ENCODE results near the gene FGFRL1. TPM values are rescaled to one million over a fixed set of nuclear protein-coding genes. Genes with fewer than 3 reads are reported as not detected.

Gene FGFRL1
- total and polyA plus RNA-seq, 2 of the 13 experiments (the other 11 are each of a cell fraction or from before 2014, with no cell fraction given): 19.1 to 30.6 TPM

DNA sequence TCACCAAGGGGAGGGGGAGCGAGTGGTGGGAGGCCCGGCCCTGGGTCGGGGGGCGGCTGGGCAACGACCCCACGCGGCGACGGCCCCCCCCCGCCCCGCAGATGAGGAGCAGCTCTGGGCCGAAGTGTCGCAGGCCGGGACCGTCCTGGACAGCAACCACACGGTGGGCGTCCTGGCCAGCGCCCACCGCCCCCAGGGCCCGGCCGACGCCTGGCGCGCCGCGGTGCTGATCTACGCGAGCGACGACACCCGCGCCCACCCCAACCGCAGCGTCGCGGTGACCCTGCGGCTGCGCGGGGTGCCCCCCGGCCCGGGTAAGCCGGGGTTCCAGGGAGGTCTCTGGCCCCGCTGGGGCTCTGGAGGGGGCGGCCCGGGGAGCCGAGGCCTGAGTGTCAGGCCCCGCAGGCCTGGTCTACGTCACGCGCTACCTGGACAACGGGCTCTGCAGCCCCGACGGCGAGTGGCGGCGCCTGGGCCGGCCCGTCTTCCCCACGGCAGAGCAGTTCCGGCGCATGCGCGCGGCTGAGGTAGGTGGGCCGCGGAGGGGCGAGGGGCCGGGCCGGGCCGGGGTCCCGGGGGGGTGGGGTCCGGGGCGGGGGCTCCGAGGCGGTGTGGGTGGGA lies 8.7 kb upstream of the FGFRL1 start:
- H3K4me1 ChIP-seq (ENCODE audit: insufficient read depth, low read length): peaks cover 8% of the 10 kb centered on the region
- BruUV-seq (replicated peaks): no TSS peak
- no peaks in the 10 kb centered on the region for H3K9me3 ChIP-seq (ENCODE audit: low read length)
- H3K4me3 ChIP-seq (replicated peaks in 1 of 3; ENCODE audit: insufficient read depth in 1 of 3, low read depth in 2 of 3, low read length in 3 of 3): no peak overlapping the region
- H3K27me3 ChIP-seq (ENCODE audit: control insufficient read depth in 1 of 2, insufficient read depth in 2 of 2, low read length in 2 of 2): peaks cover 13 to 37% of the 10 kb centered on the region in 2 experiments; a peak in 4 of 5 replicates
- ATAC-seq: no peak
- no peaks in the 10 kb centered on the region for H3K79me2 ChIP-seq (ENCODE audit: insufficient read depth, low read length)
- 95% methylated on average over 33 of the region's 75 CpGs for WGBS (ENCODE audit: low lambda C conversion rate)
- no peak for FAIRE-seq
- no peak overlapping the region for H3K9ac ChIP-seq (ENCODE audit: insufficient read depth, low read depth, low read length)
- no peak overlapping the region for H2AFZ ChIP-seq (ENCODE audit: low read length)
- DNase-seq (ENCODE audit: low spot score): no peak
- H3K4me2 ChIP-seq (ENCODE audit: low read depth, low read length): no peak overlapping the region
- ChIA-PET CTCF (ENCODE audit: low intra/inter-chr PET ratio, low total read pairs) (no interaction called here), POLR2A (no interaction called here)
- no peak overlapping the region for H3K27ac ChIP-seq (ENCODE audit: extremely low read length, insufficient read depth, low read length)
- H3K36me3 ChIP-seq (replicated peaks in 1 of 2; ENCODE audit: control insufficient read depth in 1 of 2, insufficient read depth in 2 of 2, low read length in 2 of 2): no peaks in the 10 kb centered on the region
- intact Hi-C loops (cut with micrococcal nuclease; ENCODE audit: unreplicated experiment) (no loop called here), in situ Hi-C loops (cut with HindIII; ENCODE audit: extremely low pct_ligation_motif_present, low pct_unique_long_range_greater_than_20kb) (no loop called here)
- no peaks in the 10 kb centered on the region for H4K20me1 ChIP-seq (ENCODE audit: insufficient read depth, low read length)
- TF ChIP-seq NR2F1 (CRISPR knock-in tag; IDR thresholded peaks at IDR 0.05): no peak
- no peak for TF ChIP-seq ZNF333 (CRISPR knock-in tag; IDR thresholded peaks at IDR 0.05; ENCODE audit: borderline replicate concordance)
- TF ChIP-seq, protein P1, sequence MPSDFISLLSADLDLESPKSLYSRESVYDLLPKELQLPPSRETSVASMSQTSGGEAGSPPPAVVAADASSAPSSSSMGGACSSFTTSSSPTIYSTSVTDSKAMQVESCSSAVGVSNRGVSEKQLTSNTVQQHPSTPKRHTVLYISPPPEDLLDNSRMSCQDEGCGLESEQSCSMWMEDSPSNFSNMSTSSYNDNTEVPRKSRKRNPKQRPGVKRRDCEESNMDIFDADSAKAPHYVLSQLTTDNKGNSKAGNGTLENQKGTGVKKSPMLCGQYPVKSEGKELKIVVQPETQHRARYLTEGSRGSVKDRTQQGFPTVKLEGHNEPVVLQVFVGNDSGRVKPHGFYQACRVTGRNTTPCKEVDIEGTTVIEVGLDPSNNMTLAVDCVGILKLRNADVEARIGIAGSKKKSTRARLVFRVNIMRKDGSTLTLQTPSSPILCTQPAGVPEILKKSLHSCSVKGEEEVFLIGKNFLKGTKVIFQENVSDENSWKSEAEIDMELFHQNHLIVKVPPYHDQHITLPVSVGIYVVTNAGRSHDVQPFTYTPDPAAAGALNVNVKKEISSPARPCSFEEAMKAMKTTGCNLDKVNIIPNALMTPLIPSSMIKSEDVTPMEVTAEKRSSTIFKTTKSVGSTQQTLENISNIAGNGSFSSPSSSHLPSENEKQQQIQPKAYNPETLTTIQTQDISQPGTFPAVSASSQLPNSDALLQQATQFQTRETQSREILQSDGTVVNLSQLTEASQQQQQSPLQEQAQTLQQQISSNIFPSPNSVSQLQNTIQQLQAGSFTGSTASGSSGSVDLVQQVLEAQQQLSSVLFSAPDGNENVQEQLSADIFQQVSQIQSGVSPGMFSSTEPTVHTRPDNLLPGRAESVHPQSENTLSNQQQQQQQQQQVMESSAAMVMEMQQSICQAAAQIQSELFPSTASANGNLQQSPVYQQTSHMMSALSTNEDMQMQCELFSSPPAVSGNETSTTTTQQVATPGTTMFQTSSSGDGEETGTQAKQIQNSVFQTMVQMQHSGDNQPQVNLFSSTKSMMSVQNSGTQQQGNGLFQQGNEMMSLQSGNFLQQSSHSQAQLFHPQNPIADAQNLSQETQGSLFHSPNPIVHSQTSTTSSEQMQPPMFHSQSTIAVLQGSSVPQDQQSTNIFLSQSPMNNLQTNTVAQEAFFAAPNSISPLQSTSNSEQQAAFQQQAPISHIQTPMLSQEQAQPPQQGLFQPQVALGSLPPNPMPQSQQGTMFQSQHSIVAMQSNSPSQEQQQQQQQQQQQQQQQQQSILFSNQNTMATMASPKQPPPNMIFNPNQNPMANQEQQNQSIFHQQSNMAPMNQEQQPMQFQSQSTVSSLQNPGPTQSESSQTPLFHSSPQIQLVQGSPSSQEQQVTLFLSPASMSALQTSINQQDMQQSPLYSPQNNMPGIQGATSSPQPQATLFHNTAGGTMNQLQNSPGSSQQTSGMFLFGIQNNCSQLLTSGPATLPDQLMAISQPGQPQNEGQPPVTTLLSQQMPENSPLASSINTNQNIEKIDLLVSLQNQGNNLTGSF (CRISPR knock-in tag; IDR thresholded peaks at IDR 0.05): no peak
- TF ChIP-seq, protein P2, sequence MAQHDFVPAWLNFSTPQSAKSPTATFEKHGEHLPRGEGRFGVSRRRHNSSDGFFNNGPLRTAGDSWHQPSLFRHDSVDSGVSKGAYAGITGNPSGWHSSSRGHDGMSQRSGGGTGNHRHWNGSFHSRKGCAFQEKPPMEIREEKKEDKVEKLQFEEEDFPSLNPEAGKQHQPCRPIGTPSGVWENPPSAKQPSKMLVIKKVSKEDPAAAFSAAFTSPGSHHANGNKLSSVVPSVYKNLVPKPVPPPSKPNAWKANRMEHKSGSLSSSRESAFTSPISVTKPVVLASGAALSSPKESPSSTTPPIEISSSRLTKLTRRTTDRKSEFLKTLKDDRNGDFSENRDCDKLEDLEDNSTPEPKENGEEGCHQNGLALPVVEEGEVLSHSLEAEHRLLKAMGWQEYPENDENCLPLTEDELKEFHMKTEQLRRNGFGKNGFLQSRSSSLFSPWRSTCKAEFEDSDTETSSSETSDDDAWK (CRISPR knock-in tag; IDR thresholded peaks at IDR 0.05): no peak
- no peak for TF ChIP-seq HMGA1 (CRISPR knock-in tag; conservative IDR thresholded peaks at IDR 0.05)
- TF ChIP-seq SNAI1 (CRISPR knock-in tag; IDR thresholded peaks at IDR 0.05; ENCODE audit: borderline replicate concordance): no peak
- no peak for TF ChIP-seq ZSCAN20 (CRISPR knock-in tag; IDR thresholded peaks at IDR 0.05; ENCODE audit: borderline replicate concordance)
- TF ChIP-seq, protein P3, sequence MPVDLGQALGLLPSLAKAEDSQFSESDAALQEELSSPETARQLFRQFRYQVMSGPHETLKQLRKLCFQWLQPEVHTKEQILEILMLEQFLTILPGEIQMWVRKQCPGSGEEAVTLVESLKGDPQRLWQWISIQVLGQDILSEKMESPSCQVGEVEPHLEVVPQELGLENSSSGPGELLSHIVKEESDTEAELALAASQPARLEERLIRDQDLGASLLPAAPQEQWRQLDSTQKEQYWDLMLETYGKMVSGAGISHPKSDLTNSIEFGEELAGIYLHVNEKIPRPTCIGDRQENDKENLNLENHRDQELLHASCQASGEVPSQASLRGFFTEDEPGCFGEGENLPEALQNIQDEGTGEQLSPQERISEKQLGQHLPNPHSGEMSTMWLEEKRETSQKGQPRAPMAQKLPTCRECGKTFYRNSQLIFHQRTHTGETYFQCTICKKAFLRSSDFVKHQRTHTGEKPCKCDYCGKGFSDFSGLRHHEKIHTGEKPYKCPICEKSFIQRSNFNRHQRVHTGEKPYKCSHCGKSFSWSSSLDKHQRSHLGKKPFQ (CRISPR knock-in tag; IDR thresholded peaks at IDR 0.05; ENCODE audit: insufficient replicate concordance): no peak
- TF ChIP-seq, protein P4, sequence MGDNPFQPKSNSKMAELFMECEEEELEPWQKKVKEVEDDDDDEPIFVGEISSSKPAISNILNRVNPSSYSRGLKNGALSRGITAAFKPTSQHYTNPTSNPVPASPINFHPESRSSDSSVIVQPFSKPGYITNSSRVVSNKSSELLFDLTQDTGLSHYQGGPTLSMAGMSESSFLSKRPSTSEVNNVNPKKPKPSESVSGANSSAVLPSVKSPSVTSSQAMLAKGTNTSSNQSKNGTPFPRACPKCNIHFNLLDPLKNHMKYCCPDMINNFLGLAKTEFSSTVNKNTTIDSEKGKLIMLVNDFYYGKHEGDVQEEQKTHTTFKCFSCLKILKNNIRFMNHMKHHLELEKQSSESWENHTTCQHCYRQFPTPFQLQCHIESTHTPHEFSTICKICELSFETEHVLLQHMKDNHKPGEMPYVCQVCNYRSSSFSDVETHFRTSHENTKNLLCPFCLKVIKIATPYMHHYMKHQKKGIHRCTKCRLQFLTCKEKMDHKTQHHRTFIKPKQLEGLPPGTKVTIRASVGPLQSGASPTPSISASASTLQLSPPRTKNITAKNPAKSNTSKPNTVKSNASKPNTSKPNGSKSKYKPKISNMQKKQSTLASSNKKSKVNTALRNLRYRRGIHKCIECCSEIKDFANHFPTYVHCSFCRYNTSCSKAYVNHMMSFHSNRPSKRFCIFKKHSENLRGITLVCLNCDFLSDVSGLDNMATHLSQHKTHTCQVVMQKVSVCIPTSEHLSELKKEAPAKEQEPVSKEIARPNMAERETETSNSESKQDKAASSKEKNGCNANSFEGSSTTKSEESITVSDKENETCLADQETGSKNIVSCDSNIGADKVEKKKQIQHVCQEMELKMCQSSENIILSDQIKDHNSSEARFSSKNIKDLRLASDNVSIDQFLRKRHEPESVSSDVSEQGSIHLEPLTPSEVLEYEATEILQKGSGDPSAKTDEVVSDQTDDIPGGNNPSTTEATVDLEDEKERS (CRISPR knock-in tag; IDR thresholded peaks at IDR 0.05): no peak
- no peak for TF ChIP-seq CBX5 (CRISPR knock-in tag; IDR thresholded peaks at IDR 0.05; ENCODE audit: borderline replicate concordance)
- TF ChIP-seq CEBPB (IDR thresholded peaks at IDR 0.05; ENCODE audit: borderline replicate concordance, low read depth, low read length): no peak

All from HepG2 (cell line).